IMR-90 (cell line): ENCODE results near the gene SLC25A25. TPM values are rescaled to one million over a fixed set of nuclear protein-coding genes. Genes with fewer than 3 reads are reported as not detected.

Experiments
- ATAC-seq: fragments of 200-7000 bp; cut with Tn5 transposase; 2 replicates; pipeline ENCODE4 v1.9.1; 2020; ENCODE audit warnings: low read depth, mild to moderate bottlenecking, moderate library complexity
- BruUV-seq: library from RNA; stranded (reverse); fragments of 400-500 nt; replicated peaks from 2 replicates; lab custom pipeline; 2021; lab: Mats Ljungman, UMichigan
- CTCF ChIA-PET: fragments of 300-600 bp; formaldehyde crosslinking; extraction: SDS; loops from one replicate; lab custom pipeline; 2021; ENCODE audit warnings: antibody characterized with exemption; lab: Yijun Ruan, JAX
- POLR2A ChIA-PET: fragments of 300-600 bp; sonication (Branson Sonifier 250); formaldehyde crosslinking; loops from one replicate; lab custom pipeline; 2022; ENCODE audit warnings: antibody characterized with exemption; ENCODE audit not compliant: unreplicated experiment; lab: Charles Lee
- DNase-seq: peaks from one replicate; pipeline ENCODE4 v3.0.0; 2013
- H2AFZ ChIP-seq: replicated peaks from 2 replicates; pipeline ENCODE3; 2013; ENCODE audit warnings: low read length, mild to moderate bottlenecking; ENCODE audit not compliant: poor library complexity
- H2AK5ac ChIP-seq: 2 replicates; pipeline ENCODE4 v1.6.1; 2013; ENCODE audit warnings: low read depth, low read length, inconsistent platforms
- H2AK9ac ChIP-seq: replicated peaks from 2 replicates; pipeline ENCODE3; 2013; ENCODE audit warnings: mild to moderate bottlenecking, low read depth, low read length, moderate library complexity; ENCODE audit not compliant: poor library complexity
- H2BK120ac ChIP-seq: 2 replicates; pipeline ENCODE4 v1.6.1; 2013; ENCODE audit warnings: low read depth, low read length, inconsistent platforms
- H2BK15ac ChIP-seq: 3 replicates; pipeline ENCODE4 v1.6.1; 2013; ENCODE audit warnings: low read depth, low read length, inconsistent platforms
- H2BK20ac ChIP-seq: 2 replicates; pipeline ENCODE4 v1.6.1; 2013; ENCODE audit warnings: low read depth, mild to moderate bottlenecking, inconsistent platforms, low read length, moderate library complexity
- H2BK5ac ChIP-seq: 2 replicates; pipeline ENCODE4 v1.6.1; 2013; ENCODE audit warnings: mild to moderate bottlenecking, low read depth, low read length, inconsistent platforms; ENCODE audit not compliant: poor library complexity, severe bottlenecking
- H3K14ac ChIP-seq: replicated peaks from 2 replicates; pipeline ENCODE4 v1.6.1; 2013; ENCODE audit warnings: low read depth, low read length, inconsistent platforms
- H3K18ac ChIP-seq: 2 replicates; pipeline ENCODE4 v1.6.1; 2013; ENCODE audit warnings: low read depth, low read length, control low read depth
- H3K23ac ChIP-seq: 2 replicates; pipeline ENCODE4 v1.6.1; 2013; ENCODE audit warnings: low read depth, low read length, inconsistent platforms
- H3K27ac ChIP-seq: 2 replicates; pipeline ENCODE4 v1.5.1; 2013; ENCODE audit warnings: mild to moderate bottlenecking, control low read depth, low read length; ENCODE audit not compliant: insufficient read depth
- H3K27me3 ChIP-seq: 2 replicates; pipeline ENCODE4 v1.6.1; 2013; ENCODE audit warnings: low read length; ENCODE audit not compliant: control insufficient read depth, insufficient read depth
- H3K36me3 ChIP-seq: 2 replicates; pipeline ENCODE4 v1.6.1; 2013; ENCODE audit warnings: low read length, mixed read lengths; ENCODE audit not compliant: control insufficient read depth, insufficient read depth
- H3K4ac ChIP-seq: 2 replicates; pipeline ENCODE4 v1.6.1; 2013; ENCODE audit warnings: low read depth, low read length, inconsistent platforms
- H3K4me1 ChIP-seq: 2 replicates; pipeline ENCODE4 v1.6.1; 2013; ENCODE audit warnings: low read length, mixed read lengths; ENCODE audit not compliant: control insufficient read depth, insufficient read depth
- H3K4me2 ChIP-seq: 2 replicates; pipeline ENCODE4 v1.6.1; 2013; ENCODE audit warnings: low read depth, mild to moderate bottlenecking, control low read depth, low read length, moderate library complexity
- H3K4me3 ChIP-seq: 2 replicates; pipeline ENCODE4 v1.5.1; 2013; ENCODE audit warnings: low read depth, mild to moderate bottlenecking, control low read depth, low read length, moderate library complexity; ENCODE audit not compliant: insufficient read depth
- H3K56ac ChIP-seq: 2 replicates; pipeline ENCODE4 v1.6.1; 2013; ENCODE audit warnings: low read length, inconsistent platforms; ENCODE audit not compliant: insufficient read depth; ENCODE audit errors: extremely low read depth
- H3K79me1 ChIP-seq, 2 experiments: 2 replicates each; pipeline ENCODE4 v1.6.1; 2013; ENCODE audit warnings: low read length in 2 of 2, inconsistent platforms in 1 of 2, low read depth in 1 of 2
- H3K9ac ChIP-seq: 2 replicates; pipeline ENCODE4 v1.6.1; 2013; ENCODE audit warnings: low read depth, low read length, control low read depth
- H3K9me1 ChIP-seq: 2 replicates; pipeline ENCODE4 v1.6.1; 2013; ENCODE audit warnings: low read length, inconsistent platforms; ENCODE audit not compliant: insufficient read depth
- H3K9me3 ChIP-seq: 2 replicates; pipeline ENCODE4 v1.6.1; 2013; ENCODE audit warnings: low read length; ENCODE audit not compliant: control insufficient read depth, insufficient read depth
- H4K20me1 ChIP-seq: 2 replicates; pipeline ENCODE4 v1.6.1; 2013; ENCODE audit warnings: low read length, inconsistent platforms; ENCODE audit not compliant: insufficient read depth
- H4K5ac ChIP-seq: 2 replicates; pipeline ENCODE4 v1.6.1; 2013; ENCODE audit warnings: mild to moderate bottlenecking, low read depth, low read length, control low read depth
- H4K8ac ChIP-seq, 2 experiments: 2 replicates each; pipeline ENCODE4 v1.6.1; 2013; ENCODE audit warnings: low read depth in 2 of 2, low read length in 2 of 2, control low read depth in 1 of 2, inconsistent platforms in 1 of 2
- H4K91ac ChIP-seq: 2 replicates; pipeline ENCODE4 v1.6.1; 2013; ENCODE audit warnings: low read depth, low read length, inconsistent platforms; ENCODE audit not compliant: insufficient read depth
- CEBPB ChIP-seq: IDR thresholded peaks from 2 replicates; pipeline ENCODE4 v1.6.1; 2012; ENCODE audit warnings: low read depth, low read length, improper control_type of control experiment
- CHD1 ChIP-seq: IDR thresholded peaks from 2 replicates; pipeline ENCODE4 v1.6.1; 2012; ENCODE audit warnings: low read depth, low read length, improper control_type of control experiment
- MAFK ChIP-seq: IDR thresholded peaks from 2 replicates; pipeline ENCODE4 v1.6.1; 2012; ENCODE audit warnings: low read depth, low read length, improper control_type of control experiment
- MAZ ChIP-seq: IDR thresholded peaks from 2 replicates; pipeline ENCODE4 v1.6.1; 2012; ENCODE audit warnings: low read depth, mild to moderate bottlenecking, low read length, improper control_type of control experiment, moderate library complexity, borderline replicate concordance
- MXI1 ChIP-seq: IDR thresholded peaks from 2 replicates; pipeline ENCODE4 v1.6.1; 2012; ENCODE audit warnings: low read depth, mild to moderate bottlenecking, low read length, moderate library complexity, borderline replicate concordance
- NFE2L2 ChIP-seq: fragments of 150-350 bp; IDR thresholded peaks from 2 replicates; pipeline ENCODE4 v1.6.1; 2016; ENCODE audit warnings: low read depth, mild to moderate bottlenecking, low read length
- POLR2A ChIP-seq: IDR thresholded peaks from 2 replicates; pipeline ENCODE4 v1.6.1; 2012; ENCODE audit warnings: mild to moderate bottlenecking, low read depth, low read length
- RAD21 ChIP-seq: IDR thresholded peaks from 2 replicates; pipeline ENCODE4 v1.6.1; 2012; ENCODE audit warnings: low read length, improper control_type of control experiment
- USF2 ChIP-seq: fragments of 150-350 bp; IDR thresholded peaks from 2 replicates; pipeline ENCODE4 v1.6.1; 2017; ENCODE audit warnings: mild to moderate bottlenecking, antibody characterized with exemption, low read length, low read depth
- WGBS, 2 experiments: methylation state at CpG; one replicate each; pipeline versions ENCODE4 v1.1.5 to v1.1.7; 2013; ENCODE audit warnings: missing lambda C conversion rate in 2 of 2; ENCODE audit not compliant: insufficient read length in 1 of 2; ENCODE audit errors: extremely low coverage in 2 of 2; 5-methylcytosine and 5-hydroxymethylcytosine counted together
- dilution Hi-C: fragments of 300-500 bp; cut with HindIII; formaldehyde crosslinking; loops from one replicate; pipeline ENCODE4 v1.14.3; 2018; ENCODE audit warnings: low sequenced_read_pairs; ENCODE audit not compliant: unreplicated experiment
- in situ Hi-C: fragments of 300-500 bp; cut with MboI; formaldehyde crosslinking; loops from 3 replicates; pipeline ENCODE4 v1.14.3; 2019; ENCODE audit warnings: low sequenced_read_pairs, inconsistent platforms, mixed read lengths
- intact Hi-C: fragments of 100-400 bp; cut with micrococcal nuclease; formaldehyde crosslinking; loops from 2 replicates; pipeline ENCODE4 v1.10.0; 2022
- polyA plus RNA-seq, 3 experiments: library from polyadenylated mRNA; depleted of rRNA; stranded (reverse); fragments of >200 nt; gene quantifications; 2 replicates each; pipeline ENCODE4 v1.2.3, GENCODE V29; 2012; ENCODE audit warnings: low replicate concordance in 1 of 3
- total RNA-seq: library from RNA; depleted of rRNA; stranded (reverse); fragments of >200 nt; gene quantifications from 2 replicates; pipeline ENCODE4 v1.2.3, GENCODE V29; 2012

Gene SLC25A25
- total and polyA plus RNA-seq, 2 of the 4 experiments (the other 2 are of a cell fraction), result 14.0 to 17.9 TPM

- H3K23ac ChIP-seq, result no peak within 1 kb of the TSS
- H3K9ac ChIP-seq, result no peak within 1 kb of the TSS
- no peak within 1 kb of the TSS for H4K5ac ChIP-seq
- no peaks in the 10 kb centered on the region for H3K79me1 ChIP-seq
- no peak within 1 kb of the TSS for H2BK120ac ChIP-seq
- H3K27me3 ChIP-seq, result peaks cover 13% of the 10 kb centered on the region; the same call in 1 of the 2 replicates
- H3K14ac ChIP-seq, result no peak within 1 kb of the TSS
- no peak within 1 kb of the TSS for H3K18ac ChIP-seq
- no peak for TF ChIP-seq RAD21
- no peak for TF ChIP-seq MXI1
- no peak for TF ChIP-seq NFE2L2
- TF ChIP-seq CEBPB, result no peak
- TF ChIP-seq MAFK, result no peak
- TF ChIP-seq POLR2A, result no peak
- no peak for TF ChIP-seq CHD1
- TF ChIP-seq MAZ, result no peak
- no peak for TF ChIP-seq USF2
- dilution Hi-C loops (no loop called here), in situ Hi-C loops (no loop called here), intact Hi-C loops (no loop called here)
- no peaks in the 10 kb centered on the region for H3K9me3 ChIP-seq
- no peak within 1 kb of the TSS for H3K4me2 ChIP-seq
- BruUV-seq, result no TSS peak
- no peak within 1 kb of the TSS for H3K4ac ChIP-seq
- H4K20me1 ChIP-seq, result no peaks in the 10 kb centered on the region; the same call in 1 of the 2 replicates
- H3K36me3 ChIP-seq, result no peaks in the 10 kb centered on the region
- no peak within 1 kb of the TSS for H3K27ac ChIP-seq
- no peak within 1 kb of the TSS for H2BK20ac ChIP-seq
- H2BK15ac ChIP-seq, result no peak within 1 kb of the TSS
- H4K8ac ChIP-seq, result no peak within 1 kb of the TSS
- DNase-seq (no peak), ATAC-seq (no peak)
- CTCF ChIA-PET, result no interaction called here
- H2BK5ac ChIP-seq, result no peak within 1 kb of the TSS
- H3K9me1 ChIP-seq, result 0 out of 2 replicates have a peak, but pooled peaks cover 2% of the 10 kb centered on the region
- no peak within 1 kb of the TSS for H4K91ac ChIP-seq
- POLR2A ChIA-PET, result no interaction called here
- no peaks in the 10 kb centered on the region for H3K4me1 ChIP-seq
- no peak within 1 kb of the TSS for H2AFZ ChIP-seq
- H3K4me3 ChIP-seq, result no peak within 1 kb of the TSS
- H3K56ac ChIP-seq, result no peak within 1 kb of the TSS
- no peak within 1 kb of the TSS for H2AK5ac ChIP-seq
- H2AK9ac ChIP-seq, result peak within 1 kb of the TSS; percentile 28
- 81% methylated on average over 4 of the region's 9 CpGs; no CpG with 5 or more reads in 1 of the 2 experiments for WGBS, 2 experiments
Observed at GRCh38 chr9:128149001-128149701, 81.1 kb downstream of the SLC25A25 start, which contains the start of gene LCN2. TSS of gene LCN2 (plus strand) at chr9:128149453. CDS start at chr9:128149526, 73 bp downstream.
